Lower leg skin (tissue), 4 donors: ENCODE data around the gene TNFRSF1B. TPM values are rescaled to one million over a fixed set of nuclear protein-coding genes. Genes with fewer than 3 reads are reported as not detected.

ENCODE experiments used
- DNase-seq, 2 donors: peaks; one replicate each; pipeline ENCODE4 v3.0.0-alpha.2; 2019; ENCODE audit warnings: low spot score in 2 of 2
- H3K4me3 ChIP-seq: fragments of 200-600 bp; sonication (generic); 2 replicates; pipeline ENCODE4 v1.5.1; 2017; ENCODE audit warnings: mild to moderate bottlenecking, low read depth; ENCODE audit not compliant: poor library complexity, severe bottlenecking
- POLR2A ChIP-seq, 2 donors: fragments of 450-650 bp; IDR thresholded peaks; one replicate each; pipeline ENCODE4 v1.6.1; 2016 to 2017; ENCODE audit warnings: antibody characterized with exemption in 2 of 2, mild to moderate bottlenecking in 1 of 2, moderate library complexity in 1 of 2
- WGBS, 2 donors: methylation state at CpG; one replicate each; pipeline ENCODE4 v1.1.5; 2018; 5-methylcytosine and 5-hydroxymethylcytosine counted together
- intact Hi-C: fragments of 100-400 bp; cut with DNase I; formaldehyde crosslinking; loops from one replicate; pipeline ENCODE4 v1.15.0; 2023; ENCODE audit warnings: low total_unique reads
- microRNA-seq, 2 donors: library from miRNA; unstranded; fragments of <30 nt; microRNA quantifications; one replicate each; pipeline ENCODE4, GENCODE V29; 2016; ENCODE audit warnings: borderline replicate concordance in 2 of 2, borderline number of aligned reads in 1 of 2
- total RNA-seq, 4 donors: library from RNA; depleted of rRNA; stranded (reverse); fragments of >200 nt; gene quantifications; one replicate each; pipeline ENCODE4 v1.1.0, GENCODE V29; 2016
- TF ChIP-seq, protein P1 (sequence below), 3 donors: fragments of 450-650 bp; IDR thresholded peaks; one replicate each; pipeline ENCODE4 v1.5.1; 2016; ENCODE audit warnings: antibody characterized with exemption in 3 of 3, mild to moderate bottlenecking in 3 of 3, moderate library complexity in 2 of 3

TNFRSF1B gene
- total RNA-seq, 4 donors from 2014 or later: 8.5 to 33.1 (median 16.3) TPM

DNA sequence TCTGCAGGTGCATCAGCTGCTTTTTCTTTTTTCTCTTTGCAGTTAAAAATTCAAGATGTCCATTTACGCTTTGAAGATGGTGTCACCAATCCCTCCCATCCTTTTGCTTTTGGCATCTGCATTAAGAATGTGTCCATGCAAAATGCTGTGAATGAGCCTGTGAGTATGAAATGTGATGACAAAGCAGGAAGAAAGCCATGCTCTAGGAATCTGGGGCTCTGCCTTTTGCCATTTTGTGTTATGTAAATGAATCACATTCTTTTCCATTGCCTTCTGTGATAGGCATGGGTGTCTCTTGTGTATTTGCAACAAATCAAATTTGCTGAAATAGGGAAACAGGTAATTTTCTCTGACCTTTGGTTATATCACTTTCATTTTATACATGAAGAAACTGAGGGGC lies 82.4 kb downstream of the TNFRSF1B start:
- intact Hi-C loops: no loop called here
- no peak for DNase-seq
- no peak overlapping the region for H3K4me3 ChIP-seq
- WGBS, 2 donors: 100% methylated on average over 1 of the region's 1 CpG
- TF ChIP-seq, protein P1, sequence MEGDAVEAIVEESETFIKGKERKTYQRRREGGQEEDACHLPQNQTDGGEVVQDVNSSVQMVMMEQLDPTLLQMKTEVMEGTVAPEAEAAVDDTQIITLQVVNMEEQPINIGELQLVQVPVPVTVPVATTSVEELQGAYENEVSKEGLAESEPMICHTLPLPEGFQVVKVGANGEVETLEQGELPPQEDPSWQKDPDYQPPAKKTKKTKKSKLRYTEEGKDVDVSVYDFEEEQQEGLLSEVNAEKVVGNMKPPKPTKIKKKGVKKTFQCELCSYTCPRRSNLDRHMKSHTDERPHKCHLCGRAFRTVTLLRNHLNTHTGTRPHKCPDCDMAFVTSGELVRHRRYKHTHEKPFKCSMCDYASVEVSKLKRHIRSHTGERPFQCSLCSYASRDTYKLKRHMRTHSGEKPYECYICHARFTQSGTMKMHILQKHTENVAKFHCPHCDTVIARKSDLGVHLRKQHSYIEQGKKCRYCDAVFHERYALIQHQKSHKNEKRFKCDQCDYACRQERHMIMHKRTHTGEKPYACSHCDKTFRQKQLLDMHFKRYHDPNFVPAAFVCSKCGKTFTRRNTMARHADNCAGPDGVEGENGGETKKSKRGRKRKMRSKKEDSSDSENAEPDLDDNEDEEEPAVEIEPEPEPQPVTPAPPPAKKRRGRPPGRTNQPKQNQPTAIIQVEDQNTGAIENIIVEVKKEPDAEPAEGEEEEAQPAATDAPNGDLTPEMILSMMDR (IDR thresholded peaks at IDR 0.05): no peak
- TF ChIP-seq POLR2A (IDR thresholded peaks at IDR 0.05): no peak

DNA sequence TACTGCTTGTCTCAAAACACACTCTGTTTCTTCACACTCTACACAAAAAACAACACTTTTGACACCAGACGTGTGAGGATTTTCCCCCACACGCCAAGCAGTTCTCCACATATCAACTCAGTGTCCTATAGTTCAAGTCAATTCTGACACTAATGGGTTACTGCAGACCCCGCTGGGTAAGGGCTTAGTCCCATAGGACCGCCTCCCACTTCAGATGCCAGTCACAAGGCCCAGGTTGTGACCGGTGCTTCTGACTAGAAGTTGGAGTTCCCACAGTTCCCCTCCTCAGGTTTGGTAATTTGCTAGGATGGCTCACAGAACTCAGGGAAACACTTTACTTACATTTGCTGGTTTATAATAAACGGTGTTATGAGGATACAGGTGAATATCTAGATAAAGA lies 83.0 kb downstream of the TNFRSF1B start:
- 85 to 92% methylated on average over 6 of the region's 6 CpGs for WGBS, 2 donors
- TF ChIP-seq, protein P1 (IDR thresholded peaks at IDR 0.05): no peak
- intact Hi-C loops: no loop called here
- DNase-seq: peak in 1 of 2 donors; percentile 46
- H3K4me3 ChIP-seq: no peak overlapping the region

DNA sequence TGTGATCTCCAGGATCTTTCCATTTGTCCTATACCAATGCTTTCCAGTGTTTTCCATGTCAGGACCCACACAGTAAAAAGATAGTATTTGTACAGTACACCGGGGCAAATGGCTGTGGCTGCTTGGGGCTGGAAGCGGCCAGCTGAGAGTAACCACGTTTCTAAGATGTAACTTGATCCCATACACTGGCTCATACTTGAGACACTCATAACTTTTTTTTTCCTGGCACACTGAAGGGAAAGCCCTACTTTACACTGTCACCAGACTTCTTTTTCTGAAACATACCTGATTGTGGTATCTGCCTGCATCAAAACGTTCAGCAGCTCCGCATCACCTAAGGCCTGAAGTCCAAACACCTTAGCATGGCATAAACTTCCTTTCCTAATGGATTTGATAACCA lies 84.7 kb downstream of the TNFRSF1B start:
- intact Hi-C loops: no loop called here
- no peak for DNase-seq
- TF ChIP-seq, protein P1 (IDR thresholded peaks at IDR 0.05): no peak
- TF ChIP-seq POLR2A (IDR thresholded peaks at IDR 0.05): no peak
- WGBS, 2 donors: 61 to 67% methylated on average over 5 of the region's 5 CpGs
- no peak overlapping the region for H3K4me3 ChIP-seq

DNA sequence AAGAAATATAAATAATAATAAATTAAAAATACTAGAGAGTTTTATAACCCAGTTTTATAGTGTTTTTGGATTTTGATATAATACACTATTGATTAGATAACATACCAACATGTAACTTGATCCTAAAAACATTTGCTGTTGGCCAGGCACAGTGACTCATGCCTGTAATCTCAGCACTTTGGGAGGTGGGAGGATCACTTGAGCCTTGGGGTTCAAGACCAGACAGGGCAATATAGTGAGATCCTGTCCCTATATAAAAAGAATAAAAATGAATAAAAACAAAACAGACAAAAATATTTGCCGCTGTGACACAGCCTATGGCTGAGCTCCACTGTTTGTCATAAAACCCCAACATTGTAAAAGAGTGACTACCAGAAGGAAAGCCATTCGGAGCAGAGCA lies 89.1 kb downstream of the TNFRSF1B start:
- WGBS, 2 donors: 91 to 97% methylated on average over 2 of the region's 2 CpGs
- H3K4me3 ChIP-seq: no peak overlapping the region
- intact Hi-C loops: no loop called here
- TF ChIP-seq, protein P1 (IDR thresholded peaks at IDR 0.05): no peak
- no peak for TF ChIP-seq POLR2A (IDR thresholded peaks at IDR 0.05)
- DNase-seq: no peak

DNA sequence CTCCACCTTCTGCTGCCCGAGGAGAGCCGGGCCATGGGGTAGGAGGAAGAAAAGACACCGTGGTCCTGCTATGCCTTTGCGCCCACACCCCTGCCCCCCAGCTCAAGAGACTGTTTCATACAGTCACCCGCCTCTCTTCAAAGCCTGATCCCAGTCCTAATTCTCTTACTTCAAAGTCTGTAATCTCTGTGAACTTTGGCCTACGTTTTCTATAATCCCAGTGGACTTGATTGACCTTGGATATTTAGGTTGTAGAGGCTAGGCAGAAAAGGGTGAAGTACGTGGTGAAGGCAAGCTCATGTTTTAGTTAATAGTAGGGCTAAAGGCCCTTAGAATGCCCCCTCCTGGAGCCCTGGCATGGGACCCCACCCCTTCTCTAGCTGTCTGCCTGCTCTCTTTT lies 91.5 kb downstream of the TNFRSF1B start:
- intact Hi-C loops: no loop called here
- TF ChIP-seq, protein P1 (IDR thresholded peaks at IDR 0.05): no peak
- H3K4me3 ChIP-seq: no peak overlapping the region
- 85 to 89% methylated on average over 7 of the region's 7 CpGs for WGBS, 2 donors
- DNase-seq: no peak

Small RNA genes within 50 kb of the gene (microRNA-seq; reads per million reads assigned to microRNA genes)
- gene MIR4632: 0.57 to 0.68 reads per million in 2 donors
- gene MIR7846: 0.57 to 0.68 reads per million in 2 donors

Other genes with a start within 250 kb of the TNFRSF1B start
- 100 to 1,000 TPM in 3 of 4 donors, 10 to 100 TPM in 1; 93.7 to 115 (median 103) TPM for gene KIAA2013, start 240.6 kb upstream of the TNFRSF1B start, total RNA-seq
- gene PLOD1, start 232.3 kb upstream of the TNFRSF1B start, total RNA-seq: 10 to 100 TPM; 26.5 to 54.0 (median 41.3) TPM
- gene MFN2, start 186.5 kb upstream of the TNFRSF1B start, total RNA-seq: 100 to 1,000 TPM; 104 to 125 (median 111) TPM
- 10 to 100 TPM; 27.3 to 33.2 (median 30.1) TPM for gene MIIP, start 147.5 kb upstream of the TNFRSF1B start, total RNA-seq
- 1 to 10 TPM in 3 of 4 donors, under 1 TPM in 1; 0.72 to 4.1 (median 1.9) TPM for gene TNFRSF8, start 103.7 kb upstream of the TNFRSF1B start, total RNA-seq
- 100 to 1,000 TPM in 3 of 4 donors, 10 to 100 TPM in 1; 96.5 to 200 (median 116) TPM for gene VPS13D, start 63.0 kb downstream of the TNFRSF1B start, total RNA-seq